Stimulated activated CD8-positive, alpha-beta memory T cell treated with anti-CD3 and anti-CD28 coated beads, Interleukin-15, amount 100 ng/mL, for 1 hour (primary cell): ENCODE measurements around the gene STAG1.
"Not testable (repeated sequence)": the region's sequence is repeated elsewhere in the genome, so short reads cannot be mapped to it uniquely, and the experiment has no call there.

Experiments used
- DNase-seq: peaks from one replicate; pipeline ENCODE4 v3.0.0-alpha.2; 2020; ENCODE audit warnings: low read depth

STAG1 gene

GRCh38 chr3:136752172-136752421 lies at the start of gene STAG1:
TSS of gene STAG1 (minus strand) at chr3:136752378. CDS start at chr3:136630898, 121,480 bp downstream.
- DNase-seq, result no peak

GRCh38 chr3:136801146-136801545 lies 49.0 kb upstream of the STAG1 start:
- not testable (repeated sequence) for DNase-seq

GRCh38 chr3:136792556-136793330 lies 40.6 kb upstream of the STAG1 start:
- no peak for DNase-seq

GRCh38 chr3:136790786-136791185 lies 38.6 kb upstream of the STAG1 start:
- no peak for DNase-seq

- DNase-seq, result no peak
These were observed 37.8 kb upstream of the STAG1 start for GRCh38 chr3:136789976-136790375.

- no peak for DNase-seq
These were observed 36.0 kb upstream of the STAG1 start for GRCh38 chr3:136788154-136788553.

GRCh38 chr3:136787349-136787748 lies 35.2 kb upstream of the STAG1 start:
- no peak for DNase-seq

GRCh38 chr3:136783708-136784191 lies 31.6 kb upstream of the STAG1 start:
- DNase-seq, result no peak

- no peak for DNase-seq
These were observed 28.6 kb upstream of the STAG1 start for GRCh38 chr3:136780741-136781140.

- DNase-seq, result no peak
These were observed 26.7 kb upstream of the STAG1 start for GRCh38 chr3:136778865-136779264.

- DNase-seq, result no peak
These were observed 20.5 kb upstream of the STAG1 start for GRCh38 chr3:136772709-136773108.

GRCh38 chr3:136758160-136759102 lies 6.3 kb upstream of the STAG1 start:
- not testable (repeated sequence) for DNase-seq

GRCh38 chr3:136755192-136755591 lies 3.0 kb upstream of the STAG1 start:
- DNase-seq, result no peak

GRCh38 chr3:136753326-136753939 lies 1.3 kb upstream of the STAG1 start:
- DNase-seq, result no peak

GRCh38 chr3:136752422-136753325 lies 496 bp upstream of the STAG1 start:
- peak; percentile 98 for DNase-seq

GRCh38 chr3:136751316-136752171 lies 634 bp downstream of the STAG1 start:
- DNase-seq, result peak; percentile 41

- DNase-seq, result no peak
These were observed 1.3 kb downstream of the STAG1 start for GRCh38 chr3:136750897-136751315.

GRCh38 chr3:136750209-136750896 lies 1.8 kb downstream of the STAG1 start:
- DNase-seq, result no peak

GRCh38 chr3:136749602-136750001 lies 2.6 kb downstream of the STAG1 start:
- not testable (repeated sequence) for DNase-seq

GRCh38 chr3:136749091-136749490 lies 3.1 kb downstream of the STAG1 start:
- no peak for DNase-seq
